GM12874 (cell line): ENCODE measurements around the gene SBK2.

Source experiments
- CTCF ChIP-seq: IDR thresholded peaks from 2 replicates; pipeline ENCODE4 v1.5.1; 2011; ENCODE audit warnings: low read depth, mild to moderate bottlenecking, control low read depth, low read length, moderate library complexity; ENCODE audit not compliant: insufficient read depth

Gene SBK2

GRCh38 chr19:55481794-55482155 is 55.2 kb downstream of the SBK2 start:
- no peak for TF ChIP-seq CTCF

GRCh38 chr19:55481148-55481793 is 55.7 kb downstream of the SBK2 start:
- TF ChIP-seq CTCF: no peak

- no peak for TF ChIP-seq CTCF
Observed at GRCh38 chr19:55479451-55480230, 57.3 kb downstream of the SBK2 start.

- no peak for TF ChIP-seq CTCF
Observed at GRCh38 chr19:55479045-55479444, 57.9 kb downstream of the SBK2 start.
